Measurements from ENCODE around the gene KLRF2.

- TF ChIP-seq CTCF (IDR thresholded peaks at IDR 0.05) (no peak), POLR2A (IDR thresholded peaks at IDR 0.05) (no peak)
Measured at GRCh38 chr12:9881988-9882387, 699 bp downstream of the KLRF2 start.

All from lower leg skin (tissue), 3 donors.